ENCODE measurements around the gene PSMG3.

PSMG3 gene, protein sequence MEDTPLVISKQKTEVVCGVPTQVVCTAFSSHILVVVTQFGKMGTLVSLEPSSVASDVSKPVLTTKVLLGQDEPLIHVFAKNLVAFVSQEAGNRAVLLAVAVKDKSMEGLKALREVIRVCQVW

DNA sequence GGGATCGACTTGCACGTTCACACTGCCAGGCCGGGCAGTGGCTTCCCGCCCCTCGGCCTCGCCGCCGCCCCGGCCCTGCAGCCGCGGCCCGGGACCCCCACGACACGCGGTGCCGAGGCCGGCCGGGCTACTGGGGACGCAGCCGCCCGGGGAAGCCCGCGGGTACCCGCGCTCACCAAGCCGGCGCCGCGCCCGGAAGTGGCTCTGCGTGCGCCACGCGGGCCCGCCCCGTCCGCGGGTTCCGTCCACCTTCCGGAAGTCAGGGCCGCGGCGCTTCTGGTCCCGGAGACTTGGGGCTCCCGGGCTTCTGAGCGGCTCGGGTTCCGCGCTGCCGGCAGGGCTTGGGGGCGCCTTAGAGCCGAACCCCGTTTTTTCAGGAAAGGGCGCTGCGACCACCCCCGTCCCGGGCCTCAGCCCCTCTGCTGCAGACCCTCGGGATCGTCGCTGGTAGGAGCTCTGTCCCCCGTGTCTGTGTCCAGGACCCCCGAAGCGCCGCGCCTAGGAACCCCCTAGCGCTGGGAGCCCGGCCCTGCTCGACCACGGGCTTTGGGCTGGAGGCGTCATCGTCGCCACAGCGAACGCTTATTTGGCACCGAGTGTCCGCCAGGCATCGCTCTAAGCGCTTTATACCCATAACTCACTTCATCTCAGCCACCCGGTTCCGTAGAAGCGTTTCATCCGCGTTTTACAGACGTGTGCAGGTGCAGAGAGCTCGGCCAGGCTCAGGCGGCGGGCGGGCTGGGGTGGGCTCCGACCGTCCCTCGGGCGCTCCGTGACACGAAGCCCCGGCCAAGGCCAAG, at the start of gene PSMG3:
Gene PSMG3 (minus strand): TSS at position 200 of the 800 bp plus-strand sequence. CDS start 693 bp downstream, outside the sequence.
- peak within 1 kb of the TSS; percentile 94 for H3K4me3 ChIP-seq (ENCODE audit: low read depth, low read length, poor library complexity, severe bottlenecking)
- H3K27ac ChIP-seq (ENCODE audit: low read depth, low read length, poor library complexity, severe bottlenecking) = peak within 1 kb of the TSS; percentile 31
- peaks cover 21% of the 10 kb centered on the region for H3K36me3 ChIP-seq (ENCODE audit: insufficient read depth, low read length)
- no peaks in the 10 kb centered on the region for H3K9me3 ChIP-seq (ENCODE audit: low read length)
- H3K27me3 ChIP-seq (ENCODE audit: insufficient read depth, low read length) = no peaks in the 10 kb centered on the region
- no peaks in the 10 kb centered on the region for H3K9me2 ChIP-seq (ENCODE audit: low read depth, low read length)
- H3K9ac ChIP-seq (ENCODE audit: low read length) = peak within 1 kb of the TSS; percentile 95
- no peak for TF ChIP-seq EZH2 (IDR thresholded peaks at IDR 0.05; ENCODE audit: borderline replicate concordance, low read length)
- TF ChIP-seq, protein P1, sequence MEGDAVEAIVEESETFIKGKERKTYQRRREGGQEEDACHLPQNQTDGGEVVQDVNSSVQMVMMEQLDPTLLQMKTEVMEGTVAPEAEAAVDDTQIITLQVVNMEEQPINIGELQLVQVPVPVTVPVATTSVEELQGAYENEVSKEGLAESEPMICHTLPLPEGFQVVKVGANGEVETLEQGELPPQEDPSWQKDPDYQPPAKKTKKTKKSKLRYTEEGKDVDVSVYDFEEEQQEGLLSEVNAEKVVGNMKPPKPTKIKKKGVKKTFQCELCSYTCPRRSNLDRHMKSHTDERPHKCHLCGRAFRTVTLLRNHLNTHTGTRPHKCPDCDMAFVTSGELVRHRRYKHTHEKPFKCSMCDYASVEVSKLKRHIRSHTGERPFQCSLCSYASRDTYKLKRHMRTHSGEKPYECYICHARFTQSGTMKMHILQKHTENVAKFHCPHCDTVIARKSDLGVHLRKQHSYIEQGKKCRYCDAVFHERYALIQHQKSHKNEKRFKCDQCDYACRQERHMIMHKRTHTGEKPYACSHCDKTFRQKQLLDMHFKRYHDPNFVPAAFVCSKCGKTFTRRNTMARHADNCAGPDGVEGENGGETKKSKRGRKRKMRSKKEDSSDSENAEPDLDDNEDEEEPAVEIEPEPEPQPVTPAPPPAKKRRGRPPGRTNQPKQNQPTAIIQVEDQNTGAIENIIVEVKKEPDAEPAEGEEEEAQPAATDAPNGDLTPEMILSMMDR (IDR thresholded peaks at IDR 0.05; ENCODE audit: low read length) = peak; percentile 25; the same call in 1 of the 2 replicates
- no peaks in the 10 kb centered on the region for H4K20me1 ChIP-seq (ENCODE audit: insufficient read depth, low read length)
- H3K4me2 ChIP-seq (ENCODE audit: low read length) = peak within 1 kb of the TSS; percentile 76
- peaks cover 19% of the 10 kb centered on the region for H3K4me1 ChIP-seq (ENCODE audit: insufficient read depth, low read length, severe bottlenecking)
- H3F3A ChIP-seq (ENCODE audit: insufficient read depth, low read length) = no peaks in the 10 kb centered on the region
- no peaks in the 10 kb centered on the region for H3K79me2 ChIP-seq (ENCODE audit: insufficient read depth, low read length)
- H2AFZ ChIP-seq (ENCODE audit: low read length) = no peak within 1 kb of the TSS

DNA sequence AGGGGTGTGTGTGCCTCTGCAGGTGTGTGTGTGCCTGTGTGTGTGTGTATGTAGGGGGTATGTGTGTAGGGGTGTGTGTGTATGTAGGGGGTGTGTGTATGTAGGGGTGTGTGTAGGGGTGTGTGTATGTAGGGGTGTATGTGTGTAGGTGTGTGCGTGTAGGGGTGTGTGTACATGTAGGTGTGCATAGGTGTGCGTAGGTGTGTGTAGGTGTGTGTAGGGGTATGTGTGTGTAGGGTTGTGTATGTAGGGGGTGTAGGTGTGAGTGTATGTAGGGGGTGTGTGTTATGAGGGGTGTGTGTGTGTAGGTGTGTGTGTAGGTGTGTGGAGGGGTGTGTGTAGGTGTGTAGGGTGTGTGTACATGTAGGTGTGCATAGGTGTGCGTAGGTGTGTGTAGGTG, 48.6 kb upstream of the PSMG3 start:
- no peaks in the 10 kb centered on the region for H3K36me3 ChIP-seq (ENCODE audit: insufficient read depth, low read length)
- H3K27me3 ChIP-seq (ENCODE audit: insufficient read depth, low read length) = peaks cover 4% of the 10 kb centered on the region; the same call in 1 of the 2 replicates
- peaks cover 3% of the 10 kb centered on the region; the same call in 1 of the 2 replicates for H3K9me3 ChIP-seq (ENCODE audit: low read length)
- H3K4me3 ChIP-seq (ENCODE audit: low read depth, low read length, poor library complexity, severe bottlenecking) = no peak overlapping the region
- TF ChIP-seq EZH2 (IDR thresholded peaks at IDR 0.05; ENCODE audit: borderline replicate concordance, low read length) = no peak
- no peaks in the 10 kb centered on the region for H3K79me2 ChIP-seq (ENCODE audit: insufficient read depth, low read length)
- H4K20me1 ChIP-seq (ENCODE audit: insufficient read depth, low read length) = no peaks in the 10 kb centered on the region
- H3F3A ChIP-seq (ENCODE audit: insufficient read depth, low read length) = no peaks in the 10 kb centered on the region
- no peak overlapping the region for H3K27ac ChIP-seq (ENCODE audit: low read depth, low read length, poor library complexity, severe bottlenecking)
- no peaks in the 10 kb centered on the region for H3K9me2 ChIP-seq (ENCODE audit: low read depth, low read length)
- H3K4me2 ChIP-seq (ENCODE audit: low read length) = no peak overlapping the region
- H3K4me1 ChIP-seq (ENCODE audit: insufficient read depth, low read length, severe bottlenecking) = no peaks in the 10 kb centered on the region
- no peak overlapping the region for H3K9ac ChIP-seq (ENCODE audit: low read length)
- H2AFZ ChIP-seq (ENCODE audit: low read length) = no peak overlapping the region

DNA sequence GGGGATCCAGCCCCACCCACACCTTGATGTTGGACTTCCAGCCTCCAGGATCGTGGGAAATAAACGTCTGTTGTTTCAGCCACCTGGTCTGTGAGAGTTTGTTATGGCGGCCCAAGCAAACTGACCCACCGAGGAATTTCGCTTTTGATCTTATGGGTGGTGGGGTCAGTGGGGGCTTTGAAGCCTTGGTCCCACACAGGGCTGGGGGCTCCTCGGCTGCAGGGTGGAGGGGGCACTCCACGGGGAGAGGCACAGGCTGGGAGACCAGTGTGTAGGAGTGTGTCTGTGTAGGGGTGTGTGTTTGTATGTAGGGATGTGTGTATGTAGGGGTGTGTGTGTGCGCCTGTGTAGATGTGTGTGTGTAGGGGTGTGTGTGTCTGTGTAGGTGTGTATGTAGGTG, 48.1 kb upstream of the PSMG3 start:
- H3K9ac ChIP-seq (ENCODE audit: low read length) = no peak overlapping the region
- TF ChIP-seq, protein P1 (IDR thresholded peaks at IDR 0.05; ENCODE audit: low read length) = no peak
- no peak for TF ChIP-seq EZH2 (IDR thresholded peaks at IDR 0.05; ENCODE audit: borderline replicate concordance, low read length)
- H3K79me2 ChIP-seq (ENCODE audit: insufficient read depth, low read length) = no peaks in the 10 kb centered on the region
- H2AFZ ChIP-seq (ENCODE audit: low read length) = no peak overlapping the region
- no peak overlapping the region for H3K4me2 ChIP-seq (ENCODE audit: low read length)
- H3K4me3 ChIP-seq (ENCODE audit: low read depth, low read length, poor library complexity, severe bottlenecking) = no peak overlapping the region
- no peaks in the 10 kb centered on the region for H3K4me1 ChIP-seq (ENCODE audit: insufficient read depth, low read length, severe bottlenecking)
- H3K27me3 ChIP-seq (ENCODE audit: insufficient read depth, low read length) = peaks cover 4% of the 10 kb centered on the region; the same call in 1 of the 2 replicates
- H3F3A ChIP-seq (ENCODE audit: insufficient read depth, low read length) = no peaks in the 10 kb centered on the region
- no peaks in the 10 kb centered on the region for H4K20me1 ChIP-seq (ENCODE audit: insufficient read depth, low read length)
- H3K9me2 ChIP-seq (ENCODE audit: low read depth, low read length) = no peaks in the 10 kb centered on the region
- H3K9me3 ChIP-seq (ENCODE audit: low read length) = peaks cover 3% of the 10 kb centered on the region; the same call in 1 of the 2 replicates
- no peak overlapping the region for H3K27ac ChIP-seq (ENCODE audit: low read depth, low read length, poor library complexity, severe bottlenecking)
- H3K36me3 ChIP-seq (ENCODE audit: insufficient read depth, low read length) = no peaks in the 10 kb centered on the region

Data from OCI-LY1 (cell line).